Kidney (tissue), 14 donors: ENCODE results near the gene FRMD4A. TPM values are rescaled to one million over a fixed set of nuclear protein-coding genes. Genes with fewer than 3 reads are reported as not detected.

Experiments used
- DNase-seq, 5 donors: peaks; one replicate each; pipeline ENCODE4 v3.0.0-alpha.2; 2013 to 2020
- FAIRE-seq: peaks from 2 replicates; lab custom pipeline; 2012; peaks lifted over from hg19 to GRCh38; lab: Jason Lieb, UNC
- H3K27ac ChIP-seq, 2 donors: one replicate each; pipeline ENCODE4 v1.7.0; 2013; ENCODE audit warnings: low read depth in 2 of 2, low read length in 2 of 2, inconsistent platforms in 1 of 2
- H3K27me3 ChIP-seq: one replicate; pipeline ENCODE4 v1.7.1; 2013; ENCODE audit warnings: low read length, inconsistent platforms; ENCODE audit not compliant: control insufficient read depth, insufficient read depth
- H3K36me3 ChIP-seq, 3 donors: one replicate each; pipeline versions ENCODE4 v1.7.0 to v1.7.1; 2013; ENCODE audit warnings: low read length in 3 of 3, control low read depth in 1 of 3, inconsistent platforms in 1 of 3; ENCODE audit not compliant: insufficient read depth in 3 of 3, control insufficient read depth in 2 of 3
- H3K4me1 ChIP-seq, 3 donors: one replicate each; pipeline versions ENCODE4 v1.7.0 to v1.7.1; 2013; ENCODE audit warnings: low read length in 3 of 3, inconsistent platforms in 1 of 3, low read depth in 1 of 3; ENCODE audit not compliant: control insufficient read depth in 2 of 3, insufficient read depth in 2 of 3
- H3K4me3 ChIP-seq, 3 donors: one replicate each; pipeline versions ENCODE4 v1.7.0 to v1.8.1; 2013; ENCODE audit warnings: low read length in 3 of 3, control low read depth in 1 of 3, inconsistent platforms in 1 of 3
- H3K9ac ChIP-seq, 3 donors: one replicate each; pipeline versions ENCODE4 v1.7.0 to v1.7.1; 2013; ENCODE audit warnings: low read length in 3 of 3, control low read depth in 1 of 3, inconsistent platforms in 1 of 3
- H3K9me3 ChIP-seq, 3 donors: one replicate each; pipeline versions ENCODE4 v1.7.0 to v1.7.1; 2013; ENCODE audit warnings: low read length in 3 of 3, control low read depth in 1 of 3, inconsistent platforms in 1 of 3; ENCODE audit not compliant: control insufficient read depth in 2 of 3, insufficient read depth in 1 of 3
- intact Hi-C: fragments of 100-400 bp; cut with DNase I; formaldehyde crosslinking; loops from one replicate; pipeline ENCODE4 v1.11.1; 2022
- polyA plus RNA-seq: library from polyadenylated mRNA; stranded (reverse); fragments of 350-450 nt; fragmentation: Illumina TruSeq; extraction: RNeasy Lipid Tissue Mini Kit (QIAGEN cat#74804); gene quantifications from one replicate; pipeline ENCODE4 v1.2.3, GENCODE V29; 2014; ENCODE audit warnings: low read depth, low replicate concordance; ENCODE audit not compliant: insufficient read depth
- total RNA-seq: library from RNA; stranded (reverse); fragmentation: NEBNext Ultra II Directional; extraction: Animal tissue kit (Norgen Biotek cat#: 25700); gene quantifications from one replicate; pipeline ENCODE4 v1.2.1, GENCODE V29; 2021
- TF ChIP-seq, protein P1 (sequence below): IDR thresholded peaks from 3 replicates; pipeline ENCODE4 v1.5.1; 2012; ENCODE audit warnings: mild to moderate bottlenecking, moderate library complexity, borderline replicate concordance; ENCODE audit not compliant: insufficient read depth; ENCODE audit errors: extremely low read depth
- donor health status: control.
- donor health status: control.
- donor health status: control.
- donor health status: control.
- donor health status: control.
- donor health status: DM: yes; HTN: yes; CAD: no.
- donor health status: Normal renal cell carcinoma (clear cell type).

FRMD4A gene
- total and polyA plus RNA-seq, 2 donors from 2014 or later = 16.0 to 68.2 TPM

DNA sequence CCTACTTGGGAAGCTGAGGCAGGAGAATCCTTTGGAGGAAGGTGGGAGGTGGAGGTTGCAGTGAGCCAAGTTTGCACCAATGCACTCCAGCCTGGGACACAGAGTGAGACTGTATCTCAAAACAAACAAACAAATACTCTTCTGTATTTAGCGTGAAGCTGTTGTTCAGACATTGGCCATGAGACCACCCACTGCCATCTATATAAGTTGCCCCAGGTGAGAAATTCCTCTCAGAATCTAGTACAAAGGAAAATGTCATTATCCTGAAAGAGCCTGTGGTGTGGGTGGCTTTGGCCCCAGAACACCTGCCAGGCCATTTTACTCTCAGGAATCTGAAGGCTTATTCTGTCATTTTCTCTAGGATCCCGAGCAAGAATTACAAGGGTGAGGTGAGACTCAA, 4.0 kb upstream of the FRMD4A start:
- Histone ChIP-seq H3K9me3 (no peaks in the 10 kb centered on the region), H3K27ac (no peak overlapping the region)
- no peak for FAIRE-seq

DNA sequence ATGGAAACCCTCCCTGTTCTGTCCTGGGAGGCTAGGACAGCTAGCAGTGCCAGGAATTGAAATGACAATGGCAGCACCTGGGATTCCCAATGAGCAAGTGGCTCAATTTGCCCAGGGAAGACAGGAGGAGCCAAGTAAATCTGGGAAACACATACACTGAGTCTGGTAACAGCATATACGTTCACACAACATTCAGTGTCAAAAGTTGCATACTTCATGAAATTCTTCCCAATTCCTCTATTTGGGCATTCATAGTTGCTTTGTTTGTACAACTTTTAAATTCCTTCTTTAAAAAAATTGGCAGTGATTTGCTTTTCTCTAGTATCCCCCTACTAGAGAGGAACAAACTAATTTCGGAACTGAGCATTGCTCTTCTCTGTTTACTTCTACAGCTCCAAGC, 2.9 kb upstream of the FRMD4A start:
- Histone ChIP-seq H3K9ac (no peak overlapping the region), H3K36me3 (no peaks in the 10 kb centered on the region), H3K27me3 (no peaks in the 10 kb centered on the region), H3K4me1 (no peaks in the 10 kb centered on the region), H3K9me3 (no peaks in the 10 kb centered on the region), H3K27ac (no peak overlapping the region), H3K4me3 (no peak overlapping the region)
- TF ChIP-seq, protein P1, sequence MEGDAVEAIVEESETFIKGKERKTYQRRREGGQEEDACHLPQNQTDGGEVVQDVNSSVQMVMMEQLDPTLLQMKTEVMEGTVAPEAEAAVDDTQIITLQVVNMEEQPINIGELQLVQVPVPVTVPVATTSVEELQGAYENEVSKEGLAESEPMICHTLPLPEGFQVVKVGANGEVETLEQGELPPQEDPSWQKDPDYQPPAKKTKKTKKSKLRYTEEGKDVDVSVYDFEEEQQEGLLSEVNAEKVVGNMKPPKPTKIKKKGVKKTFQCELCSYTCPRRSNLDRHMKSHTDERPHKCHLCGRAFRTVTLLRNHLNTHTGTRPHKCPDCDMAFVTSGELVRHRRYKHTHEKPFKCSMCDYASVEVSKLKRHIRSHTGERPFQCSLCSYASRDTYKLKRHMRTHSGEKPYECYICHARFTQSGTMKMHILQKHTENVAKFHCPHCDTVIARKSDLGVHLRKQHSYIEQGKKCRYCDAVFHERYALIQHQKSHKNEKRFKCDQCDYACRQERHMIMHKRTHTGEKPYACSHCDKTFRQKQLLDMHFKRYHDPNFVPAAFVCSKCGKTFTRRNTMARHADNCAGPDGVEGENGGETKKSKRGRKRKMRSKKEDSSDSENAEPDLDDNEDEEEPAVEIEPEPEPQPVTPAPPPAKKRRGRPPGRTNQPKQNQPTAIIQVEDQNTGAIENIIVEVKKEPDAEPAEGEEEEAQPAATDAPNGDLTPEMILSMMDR = no peak
- intact Hi-C loops = no loop called here
- DNase-seq (no peak), FAIRE-seq (no peak)

More for the DNA sequence above, 4.0 kb upstream of the FRMD4A start:
- Histone ChIP-seq H3K4me1 (no peaks in the 10 kb centered on the region), H3K9ac (no peak overlapping the region), H3K27me3 (no peaks in the 10 kb centered on the region), H3K4me3 (no peak overlapping the region), H3K36me3 (no peaks in the 10 kb centered on the region)
- intact Hi-C loops = no loop called here
- DNase-seq = no peak
- TF ChIP-seq, protein P1 = no peak

GRCh38 chr10:14332903-14333302, 2.2 kb upstream of the FRMD4A start:
- Histone ChIP-seq H3K9me3 (no peaks in the 10 kb centered on the region), H3K4me3 (peak overlapping the region in 1 of 3 donors; percentile 3), H3K27ac (no peak overlapping the region), H3K36me3 (no peaks in the 10 kb centered on the region), H3K9ac (no peak overlapping the region), H3K4me1 (no peaks in the 10 kb centered on the region), H3K27me3 (no peaks in the 10 kb centered on the region)
- TF ChIP-seq, protein P1 = no peak
- FAIRE-seq = no peak
- DNase-seq = no peak
- intact Hi-C loops = no loop called here

DNA sequence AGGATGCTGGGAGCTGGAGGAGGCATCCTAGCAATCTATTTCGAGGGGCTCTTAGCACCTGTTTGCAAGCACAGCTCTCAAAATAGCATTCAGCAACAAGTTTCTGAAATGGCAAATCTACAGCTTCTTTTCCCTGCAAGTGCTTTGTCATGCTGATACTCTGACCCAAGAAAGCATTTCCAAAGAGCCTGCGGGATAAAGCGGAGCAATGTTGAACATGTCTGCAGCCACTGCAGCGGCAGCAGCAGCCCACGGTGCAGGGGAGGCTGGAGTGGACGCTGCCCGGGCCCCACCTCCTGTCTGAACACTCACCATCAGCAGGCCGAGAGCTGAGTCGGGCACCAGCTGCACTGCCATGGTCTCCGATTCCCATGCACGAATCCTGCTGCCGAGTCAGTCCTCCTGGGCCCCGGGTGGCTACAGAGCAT, 964 bp downstream of the FRMD4A start:
- no peaks in the 10 kb centered on the region for H3K27me3 ChIP-seq
- H3K4me1 ChIP-seq = peaks cover 0 to 2% (median 0%) of the 10 kb centered on the region in 3 donors
- no peaks in the 10 kb centered on the region for H3K36me3 ChIP-seq
- no peak overlapping the region for H3K27ac ChIP-seq
- TF ChIP-seq, protein P1 = no peak
- intact Hi-C loops = no loop called here
- no peak for FAIRE-seq
- H3K9me3 ChIP-seq = no peaks in the 10 kb centered on the region
- no peak overlapping the region for H3K9ac ChIP-seq
- peak in 4 of 5 donors; percentile 44 to 59 (median 46) for DNase-seq
- H3K4me3 ChIP-seq = no peak overlapping the region
